SK-N-SH (cell line): ENCODE data around the gene TTC3. TPM values are rescaled to one million over a fixed set of nuclear protein-coding genes. Genes with fewer than 3 reads are reported as not detected.

Source experiments
- CTCF ChIA-PET: fragments of 300-600, 350-600 bp; formaldehyde crosslinking; extraction: SDS; loops from one replicate; lab custom pipeline; 2021; lab: Yijun Ruan, JAX
- POLR2A ChIA-PET: fragments of 350-600 bp; sonication (Branson Sonifier 250); formaldehyde crosslinking; extraction: SDS; loops from one replicate; lab custom pipeline; 2020; ENCODE audit warnings: antibody characterized with exemption, inconsistent platforms; lab: Yijun Ruan, JAX
- DNase-seq: peaks from one replicate; pipeline ENCODE4 v3.0.0; 2012
- H2AFZ ChIP-seq: fragments of 200-600 bp; sonication (generic); 2 replicates; pipeline ENCODE4 v1.8.1; 2016; ENCODE audit warnings: antibody characterized with exemption, mild to moderate bottlenecking, low read depth
- H3F3A ChIP-seq: fragments of 200-600 bp; sonication (generic); replicated peaks from 2 replicates; pipeline ENCODE3; 2016; ENCODE audit warnings: antibody characterized with exemption, mild to moderate bottlenecking; ENCODE audit not compliant: insufficient read depth
- H3K27ac ChIP-seq, 2 experiments: fragments of 200-500 bp in 1 of 2; fragments of 200-600 bp in 1 of 2; sonication (Bioruptor generic) in 1 of 2; sonication (generic), shearing (Covaris generic) in 1 of 2; 2 replicates each; pipeline versions ENCODE4 v1.5.1 to v1.6.1; 2014 to 2016; ENCODE audit warnings: low read depth in 2 of 2, inconsistent platforms in 1 of 2, low read length in 1 of 2, mild to moderate bottlenecking in 1 of 2, mixed read lengths in 1 of 2
- H3K27me3 ChIP-seq: fragments of 200-600 bp; sonication (generic), shearing (Covaris generic); 2 replicates; pipeline ENCODE4 v1.6.1; 2016; ENCODE audit warnings: mixed run types; ENCODE audit not compliant: insufficient read depth
- H3K36me3 ChIP-seq, 2 experiments: fragments of 200-500 bp in 1 of 2; fragments of 200-600 bp in 1 of 2; sonication (Bioruptor generic) in 1 of 2; sonication (generic) in 1 of 2; replicated peaks in 1 of 2; 2 replicates each; pipeline versions ENCODE3 to v1.5.1; 2014 to 2016; ENCODE audit warnings: low read length in 1 of 2, mild to moderate bottlenecking in 1 of 2; ENCODE audit not compliant: insufficient read depth in 2 of 2, control insufficient read depth in 1 of 2
- H3K4me1 ChIP-seq, 2 experiments: fragments of 200-500 bp in 1 of 2; fragments of 200-600 bp in 1 of 2; sonication (Bioruptor generic) in 1 of 2; sonication (generic), shearing (Covaris generic) in 1 of 2; 2 replicates each; pipeline versions ENCODE4 v1.5.1 to v1.6.1; 2014 to 2016; ENCODE audit warnings: low read depth in 1 of 2, low read length in 1 of 2, mixed run types in 1 of 2; ENCODE audit not compliant: insufficient read depth in 2 of 2, control insufficient read depth in 1 of 2
- H3K4me2 ChIP-seq: fragments of 200-600 bp; sonication (generic), shearing (Covaris generic); 2 replicates; pipeline ENCODE4 v1.6.1; 2017; ENCODE audit warnings: mixed run types
- H3K4me3 ChIP-seq, 2 experiments: fragments of 200-500 bp in 1 of 2; fragments of 200-600 bp in 1 of 2; sonication (Bioruptor generic) in 1 of 2; sonication (generic), shearing (Covaris generic) in 1 of 2; 2 replicates each; pipeline versions ENCODE4 v1.5.1 to v1.8.1; 2014 to 2016; ENCODE audit warnings: low read depth in 2 of 2, inconsistent platforms in 1 of 2, low read length in 1 of 2, mild to moderate bottlenecking in 1 of 2, mixed read lengths in 1 of 2, moderate library complexity in 1 of 2
- H3K79me2 ChIP-seq: fragments of 200-600 bp; sonication (generic); 2 replicates; pipeline ENCODE4 v1.8.1; 2017; ENCODE audit warnings: mild to moderate bottlenecking; ENCODE audit not compliant: insufficient read depth
- H3K9ac ChIP-seq: fragments of 200-600 bp; sonication (generic); 2 replicates; pipeline ENCODE4 v1.6.1; 2017; ENCODE audit warnings: mixed run types
- H3K9me2 ChIP-seq: fragments of 200-600 bp; sonication (generic); 2 replicates; pipeline ENCODE4 v1.6.1; 2017; ENCODE audit warnings: mixed run types
- H3K9me3 ChIP-seq: fragments of 200-600 bp; sonication (generic); 2 replicates; pipeline ENCODE4 v1.6.1; 2017; ENCODE audit warnings: mixed run types, mild to moderate bottlenecking, moderate library complexity
- H4K20me1 ChIP-seq: fragments of 200-600 bp; sonication (generic); 2 replicates; pipeline ENCODE4 v1.6.1; 2017; ENCODE audit warnings: mild to moderate bottlenecking, mixed run types; ENCODE audit not compliant: insufficient read depth
- CTCF ChIP-seq: fragments of 200-600 bp; sonication (generic); IDR thresholded peaks from 2 replicates; pipeline ENCODE4 v1.6.1; 2017; ENCODE audit warnings: antibody characterized with exemption, mild to moderate bottlenecking, moderate library complexity
- ELF1 ChIP-seq: IDR thresholded peaks from 2 replicates; pipeline ENCODE4 v1.4.0; 2012
- FOXM1 ChIP-seq: IDR thresholded peaks from 2 replicates; pipeline ENCODE4 v1.4.0; 2012; ENCODE audit warnings: low read depth, mild to moderate bottlenecking
- GABPA ChIP-seq: IDR thresholded peaks from 2 replicates; pipeline ENCODE4 v1.4.0; 2012; ENCODE audit warnings: low read depth, mild to moderate bottlenecking
- IRF3 ChIP-seq: fragments of 150-350 bp; IDR thresholded peaks from 2 replicates; pipeline ENCODE4 v1.6.1; 2016; ENCODE audit warnings: mild to moderate bottlenecking, low read depth, low read length
- MXI1 ChIP-seq: IDR thresholded peaks from 2 replicates; pipeline ENCODE4 v1.6.1; 2012; ENCODE audit warnings: mild to moderate bottlenecking, low read depth, low read length, improper control_type of control experiment
- NRF1 ChIP-seq: IDR thresholded peaks from 2 replicates; pipeline ENCODE4 v1.6.1; 2012; ENCODE audit warnings: low read depth, mild to moderate bottlenecking, low read length
- PBX3 ChIP-seq: IDR thresholded peaks from 2 replicates; pipeline ENCODE4; 2012
- POLR2AphosphoS5 ChIP-seq: IDR thresholded peaks from 2 replicates; pipeline ENCODE4 v1.6.1; 2012; ENCODE audit warnings: low read depth, low read length
- RAD21 ChIP-seq: IDR thresholded peaks from 2 replicates; pipeline ENCODE4 v1.6.1; 2012; ENCODE audit warnings: mild to moderate bottlenecking, low read length
- RCOR1 ChIP-seq: fragments of 150-350 bp; IDR thresholded peaks from 2 replicates; pipeline ENCODE4 v1.6.1; 2017; ENCODE audit warnings: antibody characterized with exemption, low read length
- RFX5 ChIP-seq: IDR thresholded peaks from 2 replicates; pipeline ENCODE4 v1.6.1; 2012; ENCODE audit warnings: mild to moderate bottlenecking, improper control_type of control experiment, low read length
- RXRA ChIP-seq: IDR thresholded peaks from 2 replicates; pipeline ENCODE4 v1.4.0; 2012; ENCODE audit warnings: low read depth, mild to moderate bottlenecking, borderline replicate concordance
- SIN3A ChIP-seq: IDR thresholded peaks from 2 replicates; pipeline ENCODE4 v1.6.1; 2012; ENCODE audit warnings: low read depth, mild to moderate bottlenecking, low read length, moderate library complexity, borderline replicate concordance
- SMC3 ChIP-seq: IDR thresholded peaks from 2 replicates; pipeline ENCODE4 v1.6.1; 2012; ENCODE audit warnings: low read depth, low read length, improper control_type of control experiment
- TAF1 ChIP-seq: IDR thresholded peaks from 2 replicates; pipeline ENCODE4 v1.6.1; 2012; ENCODE audit warnings: low read depth, mild to moderate bottlenecking, low read length, moderate library complexity, borderline replicate concordance
- TCF12 ChIP-seq: IDR thresholded peaks from 2 replicates; pipeline ENCODE4 v1.4.0; 2012
- USF1 ChIP-seq: IDR thresholded peaks from 2 replicates; pipeline ENCODE4 v1.4.0; 2012; ENCODE audit warnings: low read depth, borderline replicate concordance
- YY1 ChIP-seq: IDR thresholded peaks from 2 replicates; pipeline ENCODE4 v1.4.0; 2012; ENCODE audit warnings: low read depth, mild to moderate bottlenecking
- ZBTB33 ChIP-seq: IDR thresholded peaks from 2 replicates; pipeline ENCODE4 v1.4.0; 2012; ENCODE audit warnings: low read depth, borderline replicate concordance
- WGBS: methylation state at CpG from one replicate; pipeline ENCODE4 v1.1.6; 2017; ENCODE audit warnings: low lambda C conversion rate; 5-methylcytosine and 5-hydroxymethylcytosine counted together
- polyA plus RNA-seq, 3 experiments: library from polyadenylated mRNA; depleted of rRNA; stranded (reverse); fragments of >200 nt; gene quantifications; 2 replicates each; pipeline ENCODE4 v1.2.3, GENCODE V29; 2012

The TTC3 gene
- polyA plus RNA-seq, 1 of the 3 experiments (the other 2 are of a cell fraction) = 35.7 TPM

DNA sequence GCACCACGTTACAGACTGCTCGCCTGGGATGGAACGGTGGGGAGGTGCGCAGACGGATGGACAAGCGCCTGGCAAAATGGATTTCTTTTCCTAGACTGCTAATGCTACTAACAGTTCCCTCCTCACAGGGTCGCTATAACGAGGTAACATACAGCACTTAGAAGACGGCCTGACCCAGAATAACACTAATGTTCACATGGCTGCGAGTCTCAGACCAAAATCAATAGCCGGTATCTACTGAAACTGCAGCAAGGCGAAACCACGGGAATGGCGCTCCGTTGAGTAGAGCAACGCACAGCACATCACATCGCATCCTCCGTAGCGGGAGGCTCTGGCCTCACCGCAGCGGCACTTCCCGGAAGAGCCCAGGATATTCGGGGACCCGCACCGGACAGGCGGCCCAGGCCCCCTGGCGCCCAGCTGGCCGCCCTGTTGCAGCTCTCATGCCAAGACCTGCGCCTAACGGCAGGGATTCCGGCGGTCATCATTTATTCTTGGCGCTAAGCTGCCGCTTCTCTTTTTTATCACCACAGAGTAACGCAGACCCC, 147.5 kb downstream of the TTC3 start (continued):
- TF ChIP-seq USF1 (no peak), SIN3A (no peak), ZBTB33 (no peak), ELF1 (peak; percentile 63; the same call in 1 of the 2 replicates), RCOR1 (no peak), SMC3 (no peak), CTCF (peak; percentile 25), GABPA (no peak), FOXM1 (no peak), MXI1 (peak; percentile 54; the same call in 1 of the 2 replicates), TAF1 (no peak), TCF12 (no peak), RXRA (no peak)

DNA sequence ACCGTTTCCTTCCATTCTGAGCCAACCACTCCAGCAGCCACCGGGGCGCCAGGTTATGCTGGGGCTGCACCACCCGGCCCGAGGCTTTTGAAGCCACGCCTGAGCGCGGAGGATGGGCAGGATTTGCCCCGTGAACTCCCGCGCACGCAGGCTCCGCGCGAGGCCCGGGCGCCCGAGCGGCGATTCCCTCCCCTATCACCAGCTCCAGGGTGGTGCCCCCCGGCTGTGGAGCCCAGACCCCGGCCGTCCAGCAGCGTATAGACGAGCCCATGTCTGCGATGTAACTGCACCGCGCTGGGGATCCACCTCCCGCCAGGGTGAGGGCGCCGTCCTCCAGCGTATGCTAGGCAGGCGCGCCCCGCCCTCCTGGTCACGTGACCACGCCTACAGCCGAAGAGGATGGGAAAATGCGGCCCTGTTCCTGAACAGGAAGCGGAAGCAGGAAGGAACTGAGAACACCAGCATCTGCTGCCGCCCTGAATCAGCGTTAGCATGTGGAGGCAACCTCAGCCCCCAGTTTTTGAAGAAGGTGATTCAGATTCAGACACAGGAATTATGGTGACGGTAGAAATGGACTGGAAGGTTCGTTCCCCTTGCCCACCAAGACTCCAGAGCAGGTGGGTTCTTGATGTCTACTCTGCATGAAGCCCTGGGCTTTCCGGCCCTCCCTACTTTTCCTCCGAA, 148.1 kb downstream of the TTC3 start:
- POLR2A ChIA-PET = interaction anchor here (1.0 kb wide), 1 partner anchor 54 kb away, joined by 3 read pairs; no protein-coding TSS in a partner anchor
- H3K36me3 ChIP-seq = peaks cover 20 to 22% of the 10 kb centered on the region in 2 experiments
- peak; percentile 62 for TF ChIP-seq TAF1
- no peak for TF ChIP-seq RXRA
- no peak for TF ChIP-seq PBX3
- no peak for TF ChIP-seq IRF3
- no peak for TF ChIP-seq RCOR1
- TF ChIP-seq YY1 = 0 out of 2 replicates have a peak, but pooled peaks have one; percentile 20
- TF ChIP-seq NRF1 = no peak
- peak; percentile 98 for TF ChIP-seq USF1
- peak; percentile 88 for TF ChIP-seq POLR2AphosphoS5
- TF ChIP-seq RAD21 = peak; percentile 54
- TF ChIP-seq RFX5 = no peak

More for the DNA sequence above, 148.1 kb downstream of the TTC3 start:
- Histone ChIP-seq H3K4me1 (peaks cover 0 to 19% of the 10 kb centered on the region in 2 experiments; a peak in 1 of 4 replicates), H3K9ac (peak overlapping the region; percentile 74), H4K20me1 (no peaks in the 10 kb centered on the region), H2AFZ (peak overlapping the region; percentile 97), H3K9me3 (no peaks in the 10 kb centered on the region), H3K9me2 (no peaks in the 10 kb centered on the region), H3F3A (peaks cover 18% of the 10 kb centered on the region), H3K79me2 (no peaks in the 10 kb centered on the region), H3K4me3 (peak overlapping the region; percentile 65 to 88), H3K4me2 (peak overlapping the region; percentile 99), H3K27ac (peak overlapping the region; percentile 74 to 96), H3K27me3 (no peaks in the 10 kb centered on the region)
- CTCF ChIA-PET = interaction anchor here (0.6 to 1.3 kb wide), 6 partner anchors 10 to 231 kb away, joined by 3 to 7 read pairs (median 4); no protein-coding TSS in a partner anchor
- peak; percentile 94 for DNase-seq
- 10% methylated on average over 14 of the region's 46 CpGs for WGBS
